GM12872 (cell line): ENCODE measurements around the gene NIBAN1.

ENCODE experiments used
- CTCF ChIP-seq: IDR thresholded peaks from 3 replicates; pipeline ENCODE4 v1.5.1; 2011; ENCODE audit warnings: low read depth, mild to moderate bottlenecking, low read length, moderate library complexity; ENCODE audit not compliant: insufficient read depth

Gene NIBAN1

GRCh38 chr1:184947497-184948256 is 26.6 kb downstream of the NIBAN1 start:
- TF ChIP-seq CTCF, result no peak

- TF ChIP-seq CTCF, result no peak
These were observed 28.5 kb downstream of the NIBAN1 start for GRCh38 chr1:184945678-184946412.

GRCh38 chr1:184945029-184945428 is 29.3 kb downstream of the NIBAN1 start:
- no peak for TF ChIP-seq CTCF

GRCh38 chr1:184943998-184944397 is 30.3 kb downstream of the NIBAN1 start:
- TF ChIP-seq CTCF, result no peak

GRCh38 chr1:184941735-184942134 is 32.6 kb downstream of the NIBAN1 start:
- TF ChIP-seq CTCF, result no peak

- TF ChIP-seq CTCF, result no peak
These were observed 32.9 kb downstream of the NIBAN1 start for GRCh38 chr1:184941410-184941733.

- TF ChIP-seq CTCF, result no peak
These were observed 33.5 kb downstream of the NIBAN1 start for GRCh38 chr1:184940694-184941409.
